ENCODE results near the gene DMWD.

- TF ChIP-seq POLR2A (IDR thresholded peaks at IDR 0.05; ENCODE audit: low read depth, low read length) (no peak), POLR2AphosphoS5 (IDR thresholded peaks at IDR 0.05; ENCODE audit: low read depth, low read length) (no peak)
These were observed 1.2 kb upstream of the DMWD start for GRCh38 chr19:45793876-45794275.

All from GM12892 (cell line).